ENCODE measurements around the gene USP19. TPM values are rescaled to one million over a fixed set of nuclear protein-coding genes. Genes with fewer than 3 reads are reported as not detected.

The USP19 gene
- total RNA-seq, 1 experiment from 2014 or later = 73.3 TPM

DNA sequence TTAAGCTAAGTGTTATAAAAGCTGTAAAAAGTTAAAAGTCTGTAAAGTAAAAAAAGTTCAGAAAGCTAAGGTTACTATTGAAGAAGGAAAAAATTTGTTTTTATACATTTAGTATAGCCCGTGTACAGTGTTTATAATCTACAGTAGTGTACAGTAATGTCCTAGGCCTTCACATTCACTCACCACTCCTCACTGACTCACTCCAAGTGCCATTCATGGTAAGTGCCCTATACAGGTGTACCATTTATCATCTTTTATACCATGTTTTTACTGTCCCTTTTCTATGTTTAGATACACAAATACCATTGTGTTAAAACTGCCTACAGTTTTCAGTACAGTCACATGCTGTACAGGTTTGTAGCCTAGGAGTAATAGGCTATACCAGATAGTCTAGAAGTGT, 36.7 kb upstream of the USP19 start (continued):
- TF ChIP-seq, protein P1, sequence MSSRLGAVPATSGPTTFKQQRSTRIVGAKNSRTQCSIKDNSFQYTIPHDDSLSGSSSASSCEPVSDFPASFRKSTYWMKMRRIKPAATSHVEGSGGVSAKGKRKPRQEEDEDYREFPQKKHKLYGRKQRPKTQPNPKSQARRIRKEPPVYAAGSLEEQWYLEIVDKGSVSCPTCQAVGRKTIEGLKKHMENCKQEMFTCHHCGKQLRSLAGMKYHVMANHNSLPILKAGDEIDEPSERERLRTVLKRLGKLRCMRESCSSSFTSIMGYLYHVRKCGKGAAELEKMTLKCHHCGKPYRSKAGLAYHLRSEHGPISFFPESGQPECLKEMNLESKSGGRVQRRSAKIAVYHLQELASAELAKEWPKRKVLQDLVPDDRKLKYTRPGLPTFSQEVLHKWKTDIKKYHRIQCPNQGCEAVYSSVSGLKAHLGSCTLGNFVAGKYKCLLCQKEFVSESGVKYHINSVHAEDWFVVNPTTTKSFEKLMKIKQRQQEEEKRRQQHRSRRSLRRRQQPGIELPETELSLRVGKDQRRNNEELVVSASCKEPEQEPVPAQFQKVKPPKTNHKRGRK (CRISPR knock-in tag; IDR thresholded peaks at IDR 0.05; ENCODE audit: borderline replicate concordance) = no peak
- TF ChIP-seq, protein P2, sequence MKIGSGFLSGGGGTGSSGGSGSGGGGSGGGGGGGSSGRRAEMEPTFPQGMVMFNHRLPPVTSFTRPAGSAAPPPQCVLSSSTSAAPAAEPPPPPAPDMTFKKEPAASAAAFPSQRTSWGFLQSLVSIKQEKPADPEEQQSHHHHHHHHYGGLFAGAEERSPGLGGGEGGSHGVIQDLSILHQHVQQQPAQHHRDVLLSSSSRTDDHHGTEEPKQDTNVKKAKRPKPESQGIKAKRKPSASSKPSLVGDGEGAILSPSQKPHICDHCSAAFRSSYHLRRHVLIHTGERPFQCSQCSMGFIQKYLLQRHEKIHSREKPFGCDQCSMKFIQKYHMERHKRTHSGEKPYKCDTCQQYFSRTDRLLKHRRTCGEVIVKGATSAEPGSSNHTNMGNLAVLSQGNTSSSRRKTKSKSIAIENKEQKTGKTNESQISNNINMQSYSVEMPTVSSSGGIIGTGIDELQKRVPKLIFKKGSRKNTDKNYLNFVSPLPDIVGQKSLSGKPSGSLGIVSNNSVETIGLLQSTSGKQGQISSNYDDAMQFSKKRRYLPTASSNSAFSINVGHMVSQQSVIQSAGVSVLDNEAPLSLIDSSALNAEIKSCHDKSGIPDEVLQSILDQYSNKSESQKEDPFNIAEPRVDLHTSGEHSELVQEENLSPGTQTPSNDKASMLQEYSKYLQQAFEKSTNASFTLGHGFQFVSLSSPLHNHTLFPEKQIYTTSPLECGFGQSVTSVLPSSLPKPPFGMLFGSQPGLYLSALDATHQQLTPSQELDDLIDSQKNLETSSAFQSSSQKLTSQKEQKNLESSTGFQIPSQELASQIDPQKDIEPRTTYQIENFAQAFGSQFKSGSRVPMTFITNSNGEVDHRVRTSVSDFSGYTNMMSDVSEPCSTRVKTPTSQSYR (CRISPR knock-in tag; IDR thresholded peaks at IDR 0.05) = no peak
- TF ChIP-seq SOX15 (CRISPR knock-in tag; IDR thresholded peaks at IDR 0.05) (no peak), NFATC4 (CRISPR knock-in tag; IDR thresholded peaks at IDR 0.05) (no peak), ZNF232 (CRISPR knock-in tag; IDR thresholded peaks at IDR 0.05) (no peak), MXD4 (CRISPR knock-in tag; IDR thresholded peaks at IDR 0.05; ENCODE audit: borderline replicate concordance) (no peak)
- TF ChIP-seq, protein P3, sequence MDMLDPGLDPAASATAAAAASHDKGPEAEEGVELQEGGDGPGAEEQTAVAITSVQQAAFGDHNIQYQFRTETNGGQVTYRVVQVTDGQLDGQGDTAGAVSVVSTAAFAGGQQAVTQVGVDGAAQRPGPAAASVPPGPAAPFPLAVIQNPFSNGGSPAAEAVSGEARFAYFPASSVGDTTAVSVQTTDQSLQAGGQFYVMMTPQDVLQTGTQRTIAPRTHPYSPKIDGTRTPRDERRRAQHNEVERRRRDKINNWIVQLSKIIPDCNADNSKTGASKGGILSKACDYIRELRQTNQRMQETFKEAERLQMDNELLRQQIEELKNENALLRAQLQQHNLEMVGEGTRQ (CRISPR knock-in tag; IDR thresholded peaks at IDR 0.05) = no peak

DNA sequence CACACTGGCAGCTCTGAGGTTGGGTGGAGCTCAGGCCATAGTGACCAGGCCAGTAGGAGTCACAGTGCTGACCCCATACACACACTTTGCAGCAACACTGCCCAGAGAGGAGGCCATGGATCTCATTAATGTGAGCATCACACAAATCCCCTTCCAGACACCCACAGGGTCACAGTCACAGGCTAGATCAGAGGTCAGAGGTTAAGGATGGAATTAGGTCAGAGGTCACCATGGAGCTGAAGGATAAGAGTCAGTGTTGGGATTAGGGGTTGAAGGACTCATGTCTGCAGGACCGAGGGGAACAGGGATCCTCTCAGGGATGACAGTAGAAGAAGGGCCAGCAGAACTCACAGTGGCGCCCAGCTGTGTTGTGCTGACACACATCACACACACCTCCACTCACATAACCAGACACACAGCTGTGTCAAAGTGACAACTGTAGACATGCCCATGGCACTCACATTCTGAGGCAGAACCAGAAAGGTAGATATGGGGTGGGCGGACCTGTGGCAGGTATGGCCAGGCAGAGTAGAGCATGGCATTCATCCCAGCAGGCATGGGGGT, 32.8 kb upstream of the USP19 start:
- ChIA-PET CTCF (interaction anchor here (0.5 to 0.9 kb wide), 2 partner anchors 18 to 519 kb away, joined by 3 to 5 read pairs; partner anchors contain the start of gene KLHDC8B), POLR2A (no interaction called here)
- Mint-ChIP-seq H3K9me3 (no peaks in the 10 kb centered on the region), H3K4me1 (peaks cover 4% of the 10 kb centered on the region; the same call in 1 of the 2 replicates), H3K4me3 (no peak overlapping the region), H3K27me3 (ENCODE audit: low read depth) (peaks cover 53% of the 10 kb centered on the region), H3K27ac (no peak overlapping the region), H3K36me3 (no peaks in the 10 kb centered on the region)
- DNase-seq (ENCODE audit: low spot score) (no peak), ATAC-seq (no peak)
- TF ChIP-seq CREB1 (CRISPR knock-in tag; IDR thresholded peaks at IDR 0.05) = no peak
- TF ChIP-seq, protein P4, sequence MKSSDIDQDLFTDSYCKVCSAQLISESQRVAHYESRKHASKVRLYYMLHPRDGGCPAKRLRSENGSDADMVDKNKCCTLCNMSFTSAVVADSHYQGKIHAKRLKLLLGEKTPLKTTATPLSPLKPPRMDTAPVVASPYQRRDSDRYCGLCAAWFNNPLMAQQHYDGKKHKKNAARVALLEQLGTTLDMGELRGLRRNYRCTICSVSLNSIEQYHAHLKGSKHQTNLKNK (CRISPR knock-in tag; IDR thresholded peaks at IDR 0.05) = no peak
- TF ChIP-seq ZNF232 (CRISPR knock-in tag; IDR thresholded peaks at IDR 0.05) = no peak
- TF ChIP-seq, protein P5, sequence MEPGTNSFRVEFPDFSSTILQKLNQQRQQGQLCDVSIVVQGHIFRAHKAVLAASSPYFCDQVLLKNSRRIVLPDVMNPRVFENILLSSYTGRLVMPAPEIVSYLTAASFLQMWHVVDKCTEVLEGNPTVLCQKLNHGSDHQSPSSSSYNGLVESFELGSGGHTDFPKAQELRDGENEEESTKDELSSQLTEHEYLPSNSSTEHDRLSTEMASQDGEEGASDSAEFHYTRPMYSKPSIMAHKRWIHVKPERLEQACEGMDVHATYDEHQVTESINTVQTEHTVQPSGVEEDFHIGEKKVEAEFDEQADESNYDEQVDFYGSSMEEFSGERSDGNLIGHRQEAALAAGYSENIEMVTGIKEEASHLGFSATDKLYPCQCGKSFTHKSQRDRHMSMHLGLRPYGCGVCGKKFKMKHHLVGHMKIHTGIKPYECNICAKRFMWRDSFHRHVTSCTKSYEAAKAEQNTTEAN (CRISPR knock-in tag; IDR thresholded peaks at IDR 0.05) = no peak
- no peak for TF ChIP-seq ZNF263 (CRISPR knock-in tag; IDR thresholded peaks at IDR 0.05; ENCODE audit: low read depth)
- TF ChIP-seq FOXJ3 (CRISPR knock-in tag; IDR thresholded peaks at IDR 0.05; ENCODE audit: borderline replicate concordance) = no peak
- TF ChIP-seq ZNF423 (CRISPR knock-in tag; IDR thresholded peaks at IDR 0.05) = no peak
- TF ChIP-seq, protein P6, sequence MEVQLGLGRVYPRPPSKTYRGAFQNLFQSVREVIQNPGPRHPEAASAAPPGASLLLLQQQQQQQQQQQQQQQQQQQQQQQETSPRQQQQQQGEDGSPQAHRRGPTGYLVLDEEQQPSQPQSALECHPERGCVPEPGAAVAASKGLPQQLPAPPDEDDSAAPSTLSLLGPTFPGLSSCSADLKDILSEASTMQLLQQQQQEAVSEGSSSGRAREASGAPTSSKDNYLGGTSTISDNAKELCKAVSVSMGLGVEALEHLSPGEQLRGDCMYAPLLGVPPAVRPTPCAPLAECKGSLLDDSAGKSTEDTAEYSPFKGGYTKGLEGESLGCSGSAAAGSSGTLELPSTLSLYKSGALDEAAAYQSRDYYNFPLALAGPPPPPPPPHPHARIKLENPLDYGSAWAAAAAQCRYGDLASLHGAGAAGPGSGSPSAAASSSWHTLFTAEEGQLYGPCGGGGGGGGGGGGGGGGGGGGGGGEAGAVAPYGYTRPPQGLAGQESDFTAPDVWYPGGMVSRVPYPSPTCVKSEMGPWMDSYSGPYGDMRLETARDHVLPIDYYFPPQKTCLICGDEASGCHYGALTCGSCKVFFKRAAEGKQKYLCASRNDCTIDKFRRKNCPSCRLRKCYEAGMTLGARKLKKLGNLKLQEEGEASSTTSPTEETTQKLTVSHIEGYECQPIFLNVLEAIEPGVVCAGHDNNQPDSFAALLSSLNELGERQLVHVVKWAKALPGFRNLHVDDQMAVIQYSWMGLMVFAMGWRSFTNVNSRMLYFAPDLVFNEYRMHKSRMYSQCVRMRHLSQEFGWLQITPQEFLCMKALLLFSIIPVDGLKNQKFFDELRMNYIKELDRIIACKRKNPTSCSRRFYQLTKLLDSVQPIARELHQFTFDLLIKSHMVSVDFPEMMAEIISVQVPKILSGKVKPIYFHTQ (CRISPR knock-in tag; IDR thresholded peaks at IDR 0.05) = no peak
- no peak for TF ChIP-seq JUN (CRISPR knock-in tag; IDR thresholded peaks at IDR 0.05)
- no peak for TF ChIP-seq ATF1 (CRISPR knock-in tag; IDR thresholded peaks at IDR 0.05)
- TF ChIP-seq ELF4 (CRISPR knock-in tag; IDR thresholded peaks at IDR 0.05; ENCODE audit: low read depth) = no peak
- TF ChIP-seq ZNF396 (CRISPR knock-in tag; IDR thresholded peaks at IDR 0.05; ENCODE audit: borderline replicate concordance) = no peak
- TF ChIP-seq, protein P7, sequence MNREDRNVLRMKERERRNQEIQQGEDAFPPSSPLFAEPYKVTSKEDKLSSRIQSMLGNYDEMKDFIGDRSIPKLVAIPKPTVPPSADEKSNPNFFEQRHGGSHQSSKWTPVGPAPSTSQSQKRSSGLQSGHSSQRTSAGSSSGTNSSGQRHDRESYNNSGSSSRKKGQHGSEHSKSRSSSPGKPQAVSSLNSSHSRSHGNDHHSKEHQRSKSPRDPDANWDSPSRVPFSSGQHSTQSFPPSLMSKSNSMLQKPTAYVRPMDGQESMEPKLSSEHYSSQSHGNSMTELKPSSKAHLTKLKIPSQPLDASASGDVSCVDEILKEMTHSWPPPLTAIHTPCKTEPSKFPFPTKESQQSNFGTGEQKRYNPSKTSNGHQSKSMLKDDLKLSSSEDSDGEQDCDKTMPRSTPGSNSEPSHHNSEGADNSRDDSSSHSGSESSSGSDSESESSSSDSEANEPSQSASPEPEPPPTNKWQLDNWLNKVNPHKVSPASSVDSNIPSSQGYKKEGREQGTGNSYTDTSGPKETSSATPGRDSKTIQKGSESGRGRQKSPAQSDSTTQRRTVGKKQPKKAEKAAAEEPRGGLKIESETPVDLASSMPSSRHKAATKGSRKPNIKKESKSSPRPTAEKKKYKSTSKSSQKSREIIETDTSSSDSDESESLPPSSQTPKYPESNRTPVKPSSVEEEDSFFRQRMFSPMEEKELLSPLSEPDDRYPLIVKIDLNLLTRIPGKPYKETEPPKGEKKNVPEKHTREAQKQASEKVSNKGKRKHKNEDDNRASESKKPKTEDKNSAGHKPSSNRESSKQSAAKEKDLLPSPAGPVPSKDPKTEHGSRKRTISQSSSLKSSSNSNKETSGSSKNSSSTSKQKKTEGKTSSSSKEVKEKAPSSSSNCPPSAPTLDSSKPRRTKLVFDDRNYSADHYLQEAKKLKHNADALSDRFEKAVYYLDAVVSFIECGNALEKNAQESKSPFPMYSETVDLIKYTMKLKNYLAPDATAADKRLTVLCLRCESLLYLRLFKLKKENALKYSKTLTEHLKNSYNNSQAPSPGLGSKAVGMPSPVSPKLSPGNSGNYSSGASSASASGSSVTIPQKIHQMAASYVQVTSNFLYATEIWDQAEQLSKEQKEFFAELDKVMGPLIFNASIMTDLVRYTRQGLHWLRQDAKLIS (CRISPR knock-in tag; IDR thresholded peaks at IDR 0.05; ENCODE audit: borderline replicate concordance) = no peak
- TF ChIP-seq, protein P8, sequence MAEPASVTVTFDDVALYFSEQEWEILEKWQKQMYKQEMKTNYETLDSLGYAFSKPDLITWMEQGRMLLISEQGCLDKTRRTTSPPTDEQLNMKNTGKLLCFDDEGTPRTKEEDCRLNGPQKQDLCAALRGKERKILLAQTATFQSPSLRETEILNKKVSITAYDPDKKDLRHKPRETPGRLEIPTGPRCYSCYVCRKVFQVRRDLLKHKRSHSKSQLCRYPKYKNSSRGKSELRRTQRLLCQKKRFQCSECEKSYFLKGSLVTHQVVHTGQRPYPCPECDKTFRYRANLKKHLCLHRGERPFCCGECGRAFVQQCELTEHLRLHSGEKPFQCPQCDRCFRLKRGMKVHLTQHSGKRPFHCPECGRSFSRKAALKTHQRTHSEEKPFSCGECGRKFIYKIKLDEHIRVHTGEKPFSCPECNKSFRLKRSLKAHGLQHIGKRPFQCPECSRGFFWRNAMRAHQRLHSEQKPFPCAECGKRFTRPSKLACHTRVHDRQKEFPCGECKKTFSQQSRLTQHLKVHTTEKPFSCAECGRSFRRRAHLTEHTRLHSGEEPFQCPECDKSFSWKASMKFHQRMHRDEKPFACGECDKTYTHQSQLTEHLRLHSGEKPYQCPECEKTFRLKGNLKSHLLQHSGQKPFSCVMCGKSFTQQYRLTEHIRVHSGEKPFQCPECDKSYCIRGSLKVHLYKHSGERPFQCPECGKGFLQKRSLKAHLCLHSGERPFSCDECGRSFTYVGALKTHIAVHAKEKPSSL (CRISPR knock-in tag; conservative IDR thresholded peaks at IDR 0.05) = no peak
